H9 (cell line): ENCODE data around the gene CMSS1. TPM values are rescaled to one million over a fixed set of nuclear protein-coding genes. Genes with fewer than 3 reads are reported as not detected.

Experiments used
- DNase-seq: peaks from one replicate; pipeline ENCODE4 v3.0.0-alpha.2; 2017
- H2AFZ ChIP-seq: one replicate; pipeline ENCODE4 v1.6.1; 2013; ENCODE audit warnings: mild to moderate bottlenecking, low read length, control low read depth, moderate library complexity
- H2AK5ac ChIP-seq: 2 replicates; pipeline ENCODE4 v1.6.1; 2013; ENCODE audit warnings: low read length, control low read depth, mixed read lengths; ENCODE audit not compliant: insufficient read length
- H2BK120ac ChIP-seq: one replicate; pipeline ENCODE4 v1.6.1; 2013; ENCODE audit warnings: low read depth, mild to moderate bottlenecking, low read length, control low read depth, inconsistent platforms; ENCODE audit not compliant: poor library complexity, severe bottlenecking
- H2BK12ac ChIP-seq: 2 replicates; pipeline ENCODE4 v1.6.1; 2013; ENCODE audit warnings: low read length, control low read depth, mixed read lengths, low read depth; ENCODE audit not compliant: insufficient read length
- H2BK15ac ChIP-seq: 2 replicates; pipeline ENCODE4 v1.6.1; 2013; ENCODE audit warnings: low read depth, low read length, control low read depth
- H2BK20ac ChIP-seq: one replicate; pipeline ENCODE4 v1.6.1; 2013; ENCODE audit warnings: low read depth, mild to moderate bottlenecking, low read length, control low read depth, inconsistent platforms; ENCODE audit not compliant: poor library complexity, severe bottlenecking
- H2BK5ac ChIP-seq: 2 replicates; pipeline ENCODE4 v1.6.1; 2013; ENCODE audit warnings: low read length, control low read depth, mixed read lengths; ENCODE audit not compliant: insufficient read length
- H3K14ac ChIP-seq: 2 replicates; pipeline ENCODE4 v1.6.1; 2013; ENCODE audit warnings: low read length, control low read depth; ENCODE audit not compliant: insufficient read depth
- H3K18ac ChIP-seq: 2 replicates; pipeline ENCODE4 v1.6.1; 2013; ENCODE audit warnings: low read depth, mild to moderate bottlenecking, mixed read lengths, low read length, control low read depth; ENCODE audit not compliant: insufficient read length
- H3K23ac ChIP-seq: 2 replicates; pipeline ENCODE4 v1.6.1; 2013; ENCODE audit warnings: low read length, control low read depth, mixed read lengths, low read depth; ENCODE audit not compliant: insufficient read length
- H3K23me2 ChIP-seq: 2 replicates; pipeline ENCODE4 v1.6.1; 2013; ENCODE audit warnings: low read depth, mild to moderate bottlenecking, mixed read lengths, low read length, control low read depth; ENCODE audit not compliant: insufficient read length, poor library complexity, severe bottlenecking
- H3K27ac ChIP-seq: 2 replicates; pipeline ENCODE4 v1.5.1; 2013; ENCODE audit warnings: low read length, control low read depth, mixed read lengths, low read depth; ENCODE audit not compliant: insufficient read length
- H3K27me3 ChIP-seq: 2 replicates; pipeline ENCODE4 v1.6.1; 2013; ENCODE audit warnings: low read length, control low read depth, inconsistent platforms; ENCODE audit not compliant: insufficient read depth
- H3K4ac ChIP-seq: 2 replicates; pipeline ENCODE4 v1.6.1; 2013; ENCODE audit warnings: low read depth, mild to moderate bottlenecking, control low read depth, inconsistent platforms, low read length, moderate library complexity
- H3K4me1 ChIP-seq: 2 replicates; pipeline ENCODE4 v1.6.1; 2013; ENCODE audit warnings: low read length, control low read depth, inconsistent platforms; ENCODE audit not compliant: insufficient read depth
- H3K4me2 ChIP-seq: 2 replicates; pipeline ENCODE4 v1.6.1; 2013; ENCODE audit warnings: low read length, control low read depth, mixed read lengths; ENCODE audit not compliant: insufficient read length, insufficient read depth
- H3K56ac ChIP-seq: 2 replicates; pipeline ENCODE4 v1.6.1; 2013; ENCODE audit warnings: low read depth, mild to moderate bottlenecking, mixed read lengths, low read length, control low read depth; ENCODE audit not compliant: insufficient read length
- H3K79me1 ChIP-seq: 2 replicates; pipeline ENCODE4 v1.6.1; 2013; ENCODE audit warnings: low read depth, mild to moderate bottlenecking, moderate library complexity, low read length, control low read depth, inconsistent platforms; ENCODE audit not compliant: insufficient read depth, poor library complexity, severe bottlenecking
- H3K79me2 ChIP-seq: 2 replicates; pipeline ENCODE4 v1.6.1; 2013; ENCODE audit warnings: low read length, control low read depth, inconsistent platforms; ENCODE audit not compliant: insufficient read depth
- H3K9ac ChIP-seq: 2 replicates; pipeline ENCODE4 v1.6.1; 2013; ENCODE audit warnings: low read length, control low read depth, mixed read lengths; ENCODE audit not compliant: insufficient read length; ENCODE audit errors: extremely low read depth
- H3K9me3 ChIP-seq: one replicate; pipeline ENCODE4 v1.6.1; 2013; ENCODE audit warnings: low read depth, low read length, inconsistent platforms; ENCODE audit not compliant: control insufficient read depth
- H3T11ph ChIP-seq: one replicate; pipeline ENCODE4 v1.6.1; 2013; ENCODE audit warnings: mild to moderate bottlenecking, low read length, control low read depth, inconsistent platforms
- H4K20me1 ChIP-seq: one replicate; pipeline ENCODE4 v1.6.1; 2013; ENCODE audit not compliant: control insufficient read depth, insufficient read length, insufficient read depth
- H4K5ac ChIP-seq: 2 replicates; pipeline ENCODE4 v1.6.1; 2013; ENCODE audit warnings: low read depth, mild to moderate bottlenecking, mixed read lengths, low read length, control low read depth; ENCODE audit not compliant: insufficient read length
- H4K8ac ChIP-seq: replicated peaks from 2 replicates; pipeline ENCODE4 v1.6.1; 2013; ENCODE audit warnings: low read length, control low read depth, mixed read lengths, low read depth; ENCODE audit not compliant: insufficient read length
- H4K91ac ChIP-seq: 2 replicates; pipeline ENCODE4 v1.6.1; 2013; ENCODE audit warnings: low read depth, mild to moderate bottlenecking, moderate library complexity, mixed read lengths, low read length, control low read depth; ENCODE audit not compliant: insufficient read length
- H3K27ac Mint-ChIP-seq, 3 experiments: 2 replicates in 2 of 3; 3 replicates in 1 of 3; pipeline ENCODE4 v1.8.0; 2020 to 2021; ENCODE audit warnings: mixed read lengths in 3 of 3, mild to moderate bottlenecking in 1 of 3, moderate library complexity in 1 of 3
- H3K27me3 Mint-ChIP-seq: 2 replicates; pipeline ENCODE4 v1.8.0; 2021; ENCODE audit warnings: low read depth, mild to moderate bottlenecking, moderate library complexity, mixed read lengths
- H3K36me3 Mint-ChIP-seq, 3 experiments: 2 replicates in 2 of 3; 3 replicates in 1 of 3; pipeline ENCODE4 v1.8.0; 2020 to 2021; ENCODE audit warnings: low read depth in 3 of 3, mixed read lengths in 3 of 3; ENCODE audit not compliant: insufficient read depth in 1 of 3
- H3K4me1 Mint-ChIP-seq, 2 experiments: 2 replicates each; pipeline ENCODE4 v1.8.0; 2020; ENCODE audit warnings: mixed read lengths in 2 of 2
- H3K4me3 Mint-ChIP-seq, 2 experiments: 2 replicates in 1 of 2; 3 replicates in 1 of 2; pipeline ENCODE4 v1.8.0; 2020 to 2021; ENCODE audit warnings: mild to moderate bottlenecking in 2 of 2, mixed read lengths in 2 of 2, moderate library complexity in 1 of 2
- H3K9me3 Mint-ChIP-seq, 2 experiments: 2 replicates in 1 of 2; 3 replicates in 1 of 2; pipeline ENCODE4 v1.8.0; 2020; ENCODE audit warnings: mild to moderate bottlenecking in 2 of 2, mixed read lengths in 2 of 2, moderate library complexity in 1 of 2
- WGBS: extraction: QIAGEN DNeasy Blood & Tissue Kit; methylation state at CpG from one replicate; pipeline ENCODE4 v1.1.7; 2013; ENCODE audit warnings: missing lambda C conversion rate, low lambda C conversion rate, mixed read lengths; ENCODE audit not compliant: insufficient read length; ENCODE audit errors: extremely low coverage; 5-methylcytosine and 5-hydroxymethylcytosine counted together
- total RNA-seq: library from RNA; stranded (reverse); gene quantifications from 2 replicates; pipeline ENCODE4 v1.2.1, GENCODE V29; 2021
- TF ChIP-seq, protein P1 (sequence below): fragments of 200-600 bp; sonication (generic); conservative IDR thresholded peaks from 3 replicates; pipeline ENCODE4 v1.8.0; 2021; ENCODE audit warnings: antibody characterized with exemption, mild to moderate bottlenecking

Gene CMSS1
- total RNA-seq, 1 experiment from 2014 or later = 61.8 TPM

DNA sequence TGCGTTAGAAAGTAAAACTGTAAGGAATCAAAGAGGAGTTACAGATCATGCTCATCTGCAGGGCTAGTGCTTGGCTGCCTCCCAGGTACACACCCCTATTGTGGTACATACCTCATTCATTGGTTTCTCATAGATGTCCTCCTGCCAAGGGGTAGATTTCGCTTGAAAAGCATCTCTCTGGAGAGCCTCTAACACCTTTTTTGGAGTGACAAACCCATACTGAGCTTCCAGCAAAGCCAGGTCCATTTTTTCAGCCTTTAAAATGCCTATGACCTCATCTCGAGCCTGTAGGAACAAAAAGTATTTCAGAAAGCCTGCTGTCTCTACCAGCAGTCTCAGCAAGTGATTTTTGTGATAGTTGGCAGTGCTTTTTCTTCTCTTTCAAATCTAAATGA is 112.1 kb downstream of the CMSS1 start:
- Histone ChIP-seq H3K79me1 (no peaks in the 10 kb centered on the region), H3K14ac (no peak overlapping the region), H3K4me1 (peaks cover 21% of the 10 kb centered on the region), H2BK15ac (no peak overlapping the region), H3K27me3 (no peaks in the 10 kb centered on the region), H2BK5ac (no peak overlapping the region), H3K18ac (no peak overlapping the region), H4K5ac (no peak overlapping the region), H3T11ph (no peak overlapping the region), H2AK5ac (no peak overlapping the region), H3K9me3 (no peaks in the 10 kb centered on the region), H2BK120ac (no peak overlapping the region), H2BK12ac (no peak overlapping the region), H2AFZ (no peak overlapping the region), H3K9ac (no peak overlapping the region), H3K23me2 (no peaks in the 10 kb centered on the region), H3K4me2 (no peak overlapping the region), H4K91ac (no peak overlapping the region), H4K20me1 (no peaks in the 10 kb centered on the region), H3K79me2 (peaks cover 2% of the 10 kb centered on the region; the same call in 1 of the 2 replicates), H3K4ac (no peak overlapping the region), H4K8ac (no peak overlapping the region), H3K56ac (no peak overlapping the region), H3K23ac (no peak overlapping the region), H2BK20ac (no peak overlapping the region), H3K27ac (no peak overlapping the region)
- Mint-ChIP-seq H3K27me3 (no peaks in the 10 kb centered on the region), H3K4me1 (peaks cover 52 to 59% of the 10 kb centered on the region in 2 experiments), H3K9me3 (no peaks in the 10 kb centered on the region), H3K36me3 (no peaks in the 10 kb centered on the region; a peak in 1 of 7 replicates), H3K4me3 (no peak overlapping the region), H3K27ac (peak overlapping the region in 2 of 3 experiments; percentile 57 to 77; a peak in 5 of 7 replicates)
- WGBS = no CpG with 5 or more reads among the region's 3 CpGs
- no peak for DNase-seq
- TF ChIP-seq, protein P1, sequence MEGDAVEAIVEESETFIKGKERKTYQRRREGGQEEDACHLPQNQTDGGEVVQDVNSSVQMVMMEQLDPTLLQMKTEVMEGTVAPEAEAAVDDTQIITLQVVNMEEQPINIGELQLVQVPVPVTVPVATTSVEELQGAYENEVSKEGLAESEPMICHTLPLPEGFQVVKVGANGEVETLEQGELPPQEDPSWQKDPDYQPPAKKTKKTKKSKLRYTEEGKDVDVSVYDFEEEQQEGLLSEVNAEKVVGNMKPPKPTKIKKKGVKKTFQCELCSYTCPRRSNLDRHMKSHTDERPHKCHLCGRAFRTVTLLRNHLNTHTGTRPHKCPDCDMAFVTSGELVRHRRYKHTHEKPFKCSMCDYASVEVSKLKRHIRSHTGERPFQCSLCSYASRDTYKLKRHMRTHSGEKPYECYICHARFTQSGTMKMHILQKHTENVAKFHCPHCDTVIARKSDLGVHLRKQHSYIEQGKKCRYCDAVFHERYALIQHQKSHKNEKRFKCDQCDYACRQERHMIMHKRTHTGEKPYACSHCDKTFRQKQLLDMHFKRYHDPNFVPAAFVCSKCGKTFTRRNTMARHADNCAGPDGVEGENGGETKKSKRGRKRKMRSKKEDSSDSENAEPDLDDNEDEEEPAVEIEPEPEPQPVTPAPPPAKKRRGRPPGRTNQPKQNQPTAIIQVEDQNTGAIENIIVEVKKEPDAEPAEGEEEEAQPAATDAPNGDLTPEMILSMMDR = no peak
